ENCODE data around the gene KLHDC4.

GRCh38 chr16:87801679-87802259 lies 36.0 kb upstream of the KLHDC4 start:
- TF ChIP-seq SIN3A (IDR thresholded peaks at IDR 0.05; ENCODE audit: borderline replicate concordance, low read depth, low read length) (no peak), RCOR1 (IDR thresholded peaks at IDR 0.05; ENCODE audit: low read length) (no peak), EZH2phosphoT487 (IDR thresholded peaks at IDR 0.05; ENCODE audit: borderline replicate concordance, low read depth) (no peak), CTCF (IDR thresholded peaks at IDR 0.05) (no peak), MXI1 (IDR thresholded peaks at IDR 0.05; ENCODE audit: low read depth, low read length) (no peak), RAD21 (IDR thresholded peaks at IDR 0.05; ENCODE audit: low read length) (no peak)

Data from SK-N-SH (cell line).